GM18909 (cell line): ENCODE measurements around the gene PIK3C2A.

Experiments used
- ATAC-seq: cut with Tn5 transposase; IDR thresholded peaks from one replicate; pipeline ENCODE4 v1.9.1; 2021; ENCODE audit warnings: mild to moderate bottlenecking; ENCODE audit not compliant: unreplicated experiment, poor library complexity

Gene PIK3C2A

GRCh38 chr11:17214338-17214737 lies 6.6 kb upstream of the PIK3C2A start:
- ATAC-seq: no peak

DNA sequence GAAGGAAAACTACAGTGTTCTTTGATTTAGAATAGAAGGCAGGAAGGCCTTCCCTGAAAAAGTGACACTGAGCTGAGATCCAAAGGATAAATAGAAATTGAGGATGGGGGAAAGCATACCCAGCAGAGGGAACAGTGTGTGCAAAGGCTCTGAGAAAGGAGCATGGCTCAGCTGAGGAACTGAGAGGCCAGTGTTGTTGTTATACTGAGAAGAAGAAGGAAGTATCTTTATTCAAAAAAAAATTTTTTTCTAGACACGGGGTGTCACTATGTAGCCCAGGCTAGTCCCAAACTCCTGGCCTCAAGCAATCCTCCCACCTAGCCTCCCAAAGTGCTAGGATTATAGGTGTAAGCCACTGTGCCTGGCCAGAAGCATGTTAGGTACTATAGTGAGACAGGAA lies 3.5 kb upstream of the PIK3C2A start:
- ATAC-seq: no peak

DNA sequence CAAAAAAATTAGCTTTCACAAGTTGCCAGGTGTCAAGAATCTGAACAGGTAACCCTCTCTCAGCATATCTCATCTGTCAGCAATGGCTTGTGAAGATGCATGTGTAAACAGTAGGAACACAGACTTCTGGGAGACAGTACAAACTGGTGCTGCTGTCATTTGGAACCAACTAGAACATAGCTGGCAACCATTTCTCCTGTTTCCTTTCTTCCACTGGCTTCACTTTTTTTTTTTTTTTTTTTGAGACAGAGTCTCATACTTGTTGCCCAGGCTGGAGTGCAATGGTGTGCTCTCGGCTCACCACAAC lies 2.1 kb upstream of the PIK3C2A start:
- ATAC-seq: no peak

DNA sequence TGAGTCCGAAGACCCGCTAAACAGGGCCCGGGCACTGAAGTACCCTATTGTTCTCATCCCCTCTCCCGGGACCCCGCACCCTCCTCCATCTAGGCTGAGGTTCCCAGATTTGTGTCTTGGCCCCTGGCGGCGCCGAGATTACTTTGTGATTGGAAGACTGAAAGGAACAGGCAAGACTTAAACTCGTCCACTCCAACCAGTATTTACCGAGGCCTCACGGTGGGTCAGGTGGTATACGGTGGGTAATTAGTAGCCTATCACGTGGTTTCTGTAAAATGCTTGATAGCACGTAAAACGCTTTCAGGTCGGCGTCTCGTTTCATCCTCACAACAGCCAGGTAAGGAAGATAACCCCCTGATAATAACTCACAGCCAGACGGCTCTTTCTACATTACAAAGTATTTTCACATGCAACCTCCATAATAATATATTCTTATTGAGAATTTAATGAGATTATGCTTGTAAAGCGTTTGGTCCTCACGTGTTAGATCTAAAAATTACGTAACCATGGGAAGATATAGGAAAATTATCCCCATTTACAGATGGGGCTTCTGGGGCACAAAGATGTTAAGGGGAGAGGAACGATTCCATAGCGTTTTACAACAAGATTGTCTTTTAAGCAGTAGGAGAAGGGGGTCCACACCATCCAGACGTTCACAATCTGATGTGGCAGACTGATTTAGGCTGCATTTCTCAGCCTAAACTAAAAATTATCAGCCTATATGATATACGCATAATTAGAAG lies 642 bp upstream of the PIK3C2A start:
- ATAC-seq: peak; percentile 69

DNA sequence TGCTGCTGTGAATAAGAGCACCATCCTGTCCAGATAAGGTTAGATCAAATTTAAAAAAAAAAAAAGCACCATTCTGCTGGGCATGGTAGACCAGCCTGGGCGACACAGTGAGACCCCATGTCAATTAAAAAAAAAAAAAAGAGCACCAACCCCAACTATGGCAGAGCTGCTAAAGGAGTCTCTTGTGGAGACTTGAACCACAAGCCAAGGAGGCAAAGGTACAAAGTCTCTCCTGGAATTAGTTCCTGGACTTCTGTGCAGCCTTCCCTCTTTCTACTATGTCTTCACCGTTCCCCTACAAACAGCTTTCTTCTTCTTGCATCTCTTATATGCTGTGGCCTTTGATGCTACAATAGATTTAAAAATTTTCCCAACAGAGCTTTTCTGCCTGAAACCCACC lies 1.3 kb downstream of the PIK3C2A start:
- ATAC-seq: no peak

GRCh38 chr11:17197431-17197898 lies 10.3 kb downstream of the PIK3C2A start:
- no peak for ATAC-seq

DNA sequence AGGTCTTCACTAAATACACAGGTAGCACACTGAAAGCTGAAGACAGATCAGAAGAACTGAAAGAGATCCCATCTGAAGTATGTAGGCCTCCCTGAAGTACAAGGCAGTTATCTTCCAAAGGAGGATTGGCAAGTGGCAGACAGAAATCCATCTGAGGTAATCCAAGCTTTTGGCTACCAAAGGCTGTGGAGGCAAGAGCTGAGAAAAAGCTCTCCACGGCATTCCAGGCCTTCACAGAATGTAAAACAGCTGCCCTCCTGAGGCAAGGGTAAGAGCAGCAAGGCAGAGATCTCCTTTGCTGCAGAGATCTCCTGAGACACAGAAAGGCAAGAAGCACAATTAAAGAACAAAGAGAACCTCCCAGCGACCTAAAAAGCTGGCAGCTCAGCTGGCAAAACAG lies 19.1 kb downstream of the PIK3C2A start:
- ATAC-seq: no peak

GRCh38 chr11:17186932-17187692 lies 20.7 kb downstream of the PIK3C2A start:
- no peak for ATAC-seq

GRCh38 chr11:17185938-17186337 lies 21.8 kb downstream of the PIK3C2A start:
- ATAC-seq: no peak

- ATAC-seq: no peak
Observed at GRCh38 chr11:17184882-17185587, 22.8 kb downstream of the PIK3C2A start.

GRCh38 chr11:17183836-17184235 lies 23.9 kb downstream of the PIK3C2A start:
- no peak for ATAC-seq

GRCh38 chr11:17179970-17180369 lies 27.8 kb downstream of the PIK3C2A start:
- ATAC-seq: no peak

- ATAC-seq: no peak
Observed at GRCh38 chr11:17173332-17173731, 34.5 kb downstream of the PIK3C2A start.

DNA sequence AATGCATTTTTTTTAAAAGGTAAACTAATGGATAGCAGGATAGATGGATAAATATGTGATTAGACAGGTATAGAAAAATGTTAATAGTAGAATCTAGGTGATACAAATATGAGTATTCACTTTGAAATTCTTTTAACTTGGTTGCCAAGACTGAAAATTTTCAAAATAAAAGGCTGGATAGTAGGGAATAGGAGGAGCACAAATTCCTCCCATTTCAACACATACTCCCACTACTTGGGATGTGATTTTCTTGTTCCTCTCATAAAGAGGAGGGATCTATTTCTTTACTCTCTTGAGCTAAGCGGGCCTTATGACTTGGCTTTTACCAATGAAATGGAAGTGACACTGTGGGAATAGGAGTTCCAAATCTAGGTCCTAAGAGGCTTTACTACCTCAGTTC lies 35.9 kb downstream of the PIK3C2A start:
- ATAC-seq: no peak

DNA sequence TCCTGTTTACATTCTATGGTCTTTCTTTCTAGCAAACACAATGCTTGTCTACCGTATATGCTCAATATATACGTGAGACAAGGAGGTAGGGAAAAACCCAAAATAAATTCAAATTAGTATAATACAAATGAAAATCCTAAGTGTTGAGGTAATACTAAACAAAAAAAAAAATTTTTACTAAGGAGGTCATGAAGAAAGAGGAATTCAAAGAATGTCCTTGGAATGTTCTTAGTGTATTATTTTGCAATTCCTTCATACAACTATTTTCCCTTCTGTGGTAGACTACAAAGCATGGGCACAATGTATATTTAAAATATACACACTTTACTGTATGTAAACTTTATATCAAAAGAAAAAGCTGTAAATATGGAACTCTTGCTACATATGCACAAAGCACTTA lies 36.4 kb downstream of the PIK3C2A start:
- ATAC-seq: no peak

- no peak for ATAC-seq
Observed at GRCh38 chr11:17169876-17170275, 37.9 kb downstream of the PIK3C2A start.

- no peak for ATAC-seq
Observed at GRCh38 chr11:17165247-17165890, 42.4 kb downstream of the PIK3C2A start.

GRCh38 chr11:17164361-17165246 lies 43.2 kb downstream of the PIK3C2A start:
- peak; percentile 41 for ATAC-seq

- no peak for ATAC-seq
Observed at GRCh38 chr11:17163736-17164135, 44.0 kb downstream of the PIK3C2A start.

DNA sequence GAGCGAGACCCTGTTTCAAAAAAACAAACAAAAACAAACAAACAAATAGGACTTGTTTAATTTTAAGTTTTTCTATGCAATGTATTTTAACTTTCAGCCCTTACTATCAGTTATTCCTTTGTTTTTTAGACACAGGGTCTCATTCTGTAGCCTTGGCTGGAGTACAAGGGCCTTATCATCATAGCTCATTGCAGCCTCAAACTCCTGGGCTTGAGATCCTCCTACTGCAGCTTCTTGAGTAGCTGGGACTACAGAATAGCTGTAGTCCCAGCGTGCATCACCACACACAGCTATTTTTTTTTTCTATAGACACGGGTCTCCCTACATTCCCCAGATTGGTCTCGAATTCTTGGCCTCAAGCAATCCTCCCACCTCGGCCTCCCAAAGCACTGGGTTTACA lies 44.5 kb downstream of the PIK3C2A start:
- ATAC-seq: no peak
